ENCODE measurements around the gene GNPDA2. TPM values are rescaled to one million over a fixed set of nuclear protein-coding genes. Genes with fewer than 3 reads are reported as not detected.

The GNPDA2 gene
- total RNA-seq, 1 donor from 2014 or later = 31.2 TPM

GRCh38 chr4:44661940-44662622, 64.3 kb downstream of the GNPDA2 start:
- Histone ChIP-seq H2AFZ (replicated peaks) (no peak overlapping the region), H3F3A (ENCODE audit: low read depth) (no peaks in the 10 kb centered on the region), H3K4me1 (no peaks in the 10 kb centered on the region), H3K9me3 (ENCODE audit: low read depth) (no peaks in the 10 kb centered on the region), H3K36me3 (no peaks in the 10 kb centered on the region), H4K20me1 (ENCODE audit: low read depth) (no peaks in the 10 kb centered on the region), H3K4me3 (no peak overlapping the region), H3K79me2 (ENCODE audit: low read depth) (no peaks in the 10 kb centered on the region), H3K4me2 (no peak overlapping the region), H3K27me3 (no peaks in the 10 kb centered on the region), H3K9ac (no peak overlapping the region), H3K27ac (no peak overlapping the region)
- no peak for TF ChIP-seq EZH2 (IDR thresholded peaks at IDR 0.05)
- TF ChIP-seq EZH2phosphoT487 (IDR thresholded peaks at IDR 0.05) = no peak
- no peak for TF ChIP-seq CTCF (IDR thresholded peaks at IDR 0.05)
- H3K27ac Mint-ChIP-seq = no peak overlapping the region
- no peak overlapping the region for H3K4me3 Mint-ChIP-seq
- no peaks in the 10 kb centered on the region for H3K27me3 Mint-ChIP-seq (ENCODE audit: insufficient read depth, low read depth)
- H3K4me1 Mint-ChIP-seq = peaks cover 3% of the 10 kb centered on the region
- no peaks in the 10 kb centered on the region for H3K36me3 Mint-ChIP-seq
- DNase-seq (ENCODE audit: low spot score) = no peak
- H3K9me3 Mint-ChIP-seq = no peaks in the 10 kb centered on the region

GRCh38 chr4:44660396-44660795, 66.0 kb downstream of the GNPDA2 start:
- no peak for DNase-seq (ENCODE audit: low spot score)
- no peak overlapping the region for H3K4me3 Mint-ChIP-seq
- no peaks in the 10 kb centered on the region for H3K27me3 ChIP-seq
- H3K27me3 Mint-ChIP-seq (ENCODE audit: insufficient read depth, low read depth) = no peaks in the 10 kb centered on the region
- no peak overlapping the region for H3K9ac ChIP-seq
- no peaks in the 10 kb centered on the region for H3K36me3 Mint-ChIP-seq
- H2AFZ ChIP-seq (replicated peaks) = no peak overlapping the region
- no peaks in the 10 kb centered on the region for H3F3A ChIP-seq (ENCODE audit: low read depth)
- no peaks in the 10 kb centered on the region for H3K9me3 ChIP-seq (ENCODE audit: low read depth)
- no peaks in the 10 kb centered on the region for H3K9me3 Mint-ChIP-seq
- no peak overlapping the region for H3K27ac ChIP-seq
- H3K4me1 Mint-ChIP-seq = peaks cover 3% of the 10 kb centered on the region
- H3K4me3 ChIP-seq = no peak overlapping the region
- H4K20me1 ChIP-seq (ENCODE audit: low read depth) = no peaks in the 10 kb centered on the region
- no peaks in the 10 kb centered on the region for H3K4me1 ChIP-seq
- no peaks in the 10 kb centered on the region for H3K36me3 ChIP-seq
- H3K4me2 ChIP-seq = no peak overlapping the region
- TF ChIP-seq EZH2phosphoT487 (IDR thresholded peaks at IDR 0.05) (no peak), EZH2 (IDR thresholded peaks at IDR 0.05) (no peak), CTCF (IDR thresholded peaks at IDR 0.05) (no peak)
- no peak overlapping the region for H3K27ac Mint-ChIP-seq
- no peaks in the 10 kb centered on the region for H3K79me2 ChIP-seq (ENCODE audit: low read depth)

- Histone ChIP-seq H3K79me2 (ENCODE audit: low read depth) (no peaks in the 10 kb centered on the region), H3K4me2 (no peak overlapping the region), H3K4me1 (peaks cover 19% of the 10 kb centered on the region), H3K27me3 (peaks cover 3% of the 10 kb centered on the region), H3K4me3 (no peak overlapping the region), H3K9me3 (ENCODE audit: low read depth) (no peaks in the 10 kb centered on the region), H4K20me1 (ENCODE audit: low read depth) (no peaks in the 10 kb centered on the region), H3K9ac (no peak overlapping the region), H3K27ac (no peak overlapping the region), H3F3A (ENCODE audit: low read depth) (no peaks in the 10 kb centered on the region), H3K36me3 (no peaks in the 10 kb centered on the region), H2AFZ (replicated peaks) (no peak overlapping the region)
- no peak for DNase-seq (ENCODE audit: low spot score)
- no peaks in the 10 kb centered on the region for H3K9me3 Mint-ChIP-seq
- no peaks in the 10 kb centered on the region for H3K4me1 Mint-ChIP-seq
- no peak overlapping the region for H3K27ac Mint-ChIP-seq
- H3K4me3 Mint-ChIP-seq = no peak overlapping the region
- H3K36me3 Mint-ChIP-seq = no peaks in the 10 kb centered on the region
- TF ChIP-seq EZH2 (IDR thresholded peaks at IDR 0.05) (no peak), CTCF (IDR thresholded peaks at IDR 0.05) (no peak), EZH2phosphoT487 (IDR thresholded peaks at IDR 0.05) (no peak)
- H3K27me3 Mint-ChIP-seq (ENCODE audit: insufficient read depth, low read depth) = no peaks in the 10 kb centered on the region
These were observed 74.4 kb downstream of the GNPDA2 start for GRCh38 chr4:44652002-44652401.

Other genes starting within 250 kb of the GNPDA2 start
- gene YIPF7, start 74.9 kb downstream of the GNPDA2 start, total RNA-seq (ENCODE audit: low replicate concordance) = not detected in 2 replicates
- gene GUF1, start 48.1 kb downstream of the GNPDA2 start, total RNA-seq (ENCODE audit: low replicate concordance) = 23.3 and 39.4 TPM in 2 replicates